Astrocyte (in vitro differentiated cells and primary cell): ENCODE measurements around the gene ATG16L1. TPM values are rescaled to one million over a fixed set of nuclear protein-coding genes. Genes with fewer than 3 reads are reported as not detected.

Experiments
- DNase-seq: peaks from one replicate; pipeline ENCODE4 v3.0.0-alpha.2; 2010; ENCODE audit warnings: low read depth
- FAIRE-seq: peaks from 2 replicates; lab custom pipeline; 2011; peaks lifted over from hg19 to GRCh38; lab: Jason Lieb, UNC
- H2AFZ ChIP-seq: 2 replicates; pipeline ENCODE4 v1.6.0; 2012; ENCODE audit warnings: low read depth, low read length, inconsistent platforms
- H3K27ac ChIP-seq: 2 replicates; pipeline ENCODE4 v1.5.1; 2011; ENCODE audit warnings: low read depth, low read length, inconsistent platforms
- H3K27me3 ChIP-seq: 2 replicates; pipeline ENCODE4 v1.6.0; 2011; ENCODE audit warnings: low read length, inconsistent platforms; ENCODE audit not compliant: insufficient read depth
- H3K36me3 ChIP-seq: 2 replicates; pipeline ENCODE4 v1.5.1; 2011; ENCODE audit warnings: low read length, inconsistent platforms; ENCODE audit not compliant: insufficient read depth
- H3K4me1 ChIP-seq: 2 replicates; pipeline ENCODE4 v1.5.1; 2011; ENCODE audit warnings: low read length, inconsistent platforms; ENCODE audit not compliant: insufficient read depth
- H3K4me2 ChIP-seq: 2 replicates; pipeline ENCODE4 v1.6.0; 2012; ENCODE audit warnings: low read length, inconsistent platforms
- H3K4me3 ChIP-seq: 2 replicates; pipeline ENCODE4 v1.5.1; 2011; ENCODE audit warnings: low read depth, mild to moderate bottlenecking, low read length, inconsistent platforms; ENCODE audit not compliant: insufficient read depth
- H3K79me2 ChIP-seq: 2 replicates; pipeline ENCODE4 v1.6.0; 2012; ENCODE audit warnings: mild to moderate bottlenecking, low read length, inconsistent platforms; ENCODE audit not compliant: insufficient read depth
- H3K9ac ChIP-seq: 2 replicates; pipeline ENCODE4 v1.6.0; 2012; ENCODE audit warnings: mild to moderate bottlenecking, low read length, inconsistent platforms
- H3K9me3 ChIP-seq: 2 replicates; pipeline ENCODE4 v1.5.1; 2012; ENCODE audit warnings: low read depth, mild to moderate bottlenecking, low read length, inconsistent platforms; ENCODE audit not compliant: insufficient read depth
- H4K20me1 ChIP-seq: 2 replicates; pipeline ENCODE4 v1.6.0; 2012; ENCODE audit warnings: low read length, inconsistent platforms; ENCODE audit not compliant: insufficient read depth
- H3K27ac Mint-ChIP-seq: one replicate; pipeline ENCODE4 v1.8.0; 2021; ENCODE audit warnings: mild to moderate bottlenecking, mixed read lengths; ENCODE audit not compliant: unreplicated experiment
- H3K27me3 Mint-ChIP-seq: one replicate; pipeline ENCODE4 v1.8.0; 2021; ENCODE audit warnings: low read depth, mixed read lengths; ENCODE audit not compliant: unreplicated experiment
- H3K36me3 Mint-ChIP-seq: one replicate; pipeline ENCODE4 v1.8.0; 2021; ENCODE audit warnings: low read depth, mixed read lengths; ENCODE audit not compliant: unreplicated experiment
- H3K4me1 Mint-ChIP-seq: one replicate; pipeline ENCODE4 v1.8.0; 2021; ENCODE audit warnings: low read depth, mixed read lengths; ENCODE audit not compliant: unreplicated experiment
- H3K4me3 Mint-ChIP-seq: one replicate; pipeline ENCODE4 v1.8.0; 2021; ENCODE audit warnings: mild to moderate bottlenecking, moderate library complexity, mixed read lengths; ENCODE audit not compliant: unreplicated experiment
- H3K9me3 Mint-ChIP-seq: one replicate; pipeline ENCODE4 v1.8.0; 2021; ENCODE audit warnings: mild to moderate bottlenecking, mixed read lengths; ENCODE audit not compliant: unreplicated experiment
- CTCF ChIP-seq: IDR thresholded peaks from 2 replicates; pipeline ENCODE4 v1.5.1; 2011; ENCODE audit warnings: low read depth, mild to moderate bottlenecking, inconsistent platforms, low read length, moderate library complexity; ENCODE audit not compliant: insufficient read depth
- EZH2 ChIP-seq: IDR thresholded peaks from 2 replicates; pipeline ENCODE4 v1.6.1; 2012; ENCODE audit warnings: mild to moderate bottlenecking, low read length, inconsistent platforms; ENCODE audit not compliant: insufficient read depth
- total RNA-seq: library from RNA; stranded (reverse); gene quantifications from 2 replicates; pipeline ENCODE4 v1.2.1, GENCODE V29; 2021

The ATG16L1 gene
- total RNA-seq, 1 donor from 2014 or later, result 31.6 TPM

- no peaks in the 10 kb centered on the region for H3K36me3 ChIP-seq
- no peak overlapping the region for H2AFZ ChIP-seq
- no peak overlapping the region for H3K4me2 ChIP-seq
- no peak overlapping the region for H3K4me3 Mint-ChIP-seq
- H3K27ac ChIP-seq, result no peak overlapping the region
- H3K9me3 Mint-ChIP-seq, result peaks cover 2% of the 10 kb centered on the region
- FAIRE-seq (no peak), DNase-seq (no peak)
- H3K79me2 ChIP-seq, result no peaks in the 10 kb centered on the region
- no peaks in the 10 kb centered on the region for H3K27me3 ChIP-seq
- TF ChIP-seq EZH2 (no peak), CTCF (no peak)
- no peaks in the 10 kb centered on the region for H3K9me3 ChIP-seq
- no peaks in the 10 kb centered on the region for H3K36me3 Mint-ChIP-seq
- H3K9ac ChIP-seq, result no peak overlapping the region
- no peaks in the 10 kb centered on the region for H4K20me1 ChIP-seq
- H3K4me3 ChIP-seq, result no peak overlapping the region
- H3K4me1 ChIP-seq, result no peaks in the 10 kb centered on the region
- no peak overlapping the region for H3K27ac Mint-ChIP-seq
- H3K4me1 Mint-ChIP-seq, result peaks cover 2% of the 10 kb centered on the region
- peaks cover 2% of the 10 kb centered on the region for H3K27me3 Mint-ChIP-seq
These were observed 14.5 kb upstream of the ATG16L1 start for GRCh38 chr2:233236820-233237589.

- Histone ChIP-seq H3K4me1 (no peaks in the 10 kb centered on the region), H3K4me3 (no peak overlapping the region), H2AFZ (no peak overlapping the region), H3K27me3 (no peaks in the 10 kb centered on the region), H3K4me2 (no peak overlapping the region), H3K36me3 (no peaks in the 10 kb centered on the region), H3K9me3 (no peaks in the 10 kb centered on the region), H3K79me2 (no peaks in the 10 kb centered on the region), H3K9ac (no peak overlapping the region), H4K20me1 (no peaks in the 10 kb centered on the region), H3K27ac (no peak overlapping the region)
- H3K36me3 Mint-ChIP-seq, result no peaks in the 10 kb centered on the region
- no peak for DNase-seq
- no peak overlapping the region for H3K4me3 Mint-ChIP-seq
- H3K4me1 Mint-ChIP-seq, result no peaks in the 10 kb centered on the region
- no peak for FAIRE-seq
- peaks cover 2% of the 10 kb centered on the region for H3K9me3 Mint-ChIP-seq
- TF ChIP-seq EZH2, result no peak
- TF ChIP-seq CTCF, result no peak
- H3K27me3 Mint-ChIP-seq, result peaks cover 1% of the 10 kb centered on the region
- H3K27ac Mint-ChIP-seq, result no peak overlapping the region
These were observed 10.6 kb upstream of the ATG16L1 start for GRCh38 chr2:233240897-233241296.

GRCh38 chr2:233241803-233242202, 9.7 kb upstream of the ATG16L1 start:
- H3K27ac Mint-ChIP-seq, result no peak overlapping the region
- H3K4me2 ChIP-seq, result no peak overlapping the region
- no peak overlapping the region for H3K4me3 Mint-ChIP-seq
- H3K4me1 ChIP-seq, result no peaks in the 10 kb centered on the region
- no peaks in the 10 kb centered on the region for H3K27me3 ChIP-seq
- peaks cover 2% of the 10 kb centered on the region for H3K9me3 Mint-ChIP-seq
- H3K9ac ChIP-seq, result no peak overlapping the region
- no peaks in the 10 kb centered on the region for H3K79me2 ChIP-seq
- no peak for DNase-seq
- no peaks in the 10 kb centered on the region for H4K20me1 ChIP-seq
- H3K27ac ChIP-seq, result no peak overlapping the region
- peaks cover 1% of the 10 kb centered on the region for H3K27me3 Mint-ChIP-seq
- TF ChIP-seq CTCF, result no peak
- TF ChIP-seq EZH2, result no peak
- H2AFZ ChIP-seq, result no peak overlapping the region
- FAIRE-seq, result no peak
- H3K9me3 ChIP-seq, result no peaks in the 10 kb centered on the region
- no peak overlapping the region for H3K4me3 ChIP-seq
- H3K4me1 Mint-ChIP-seq, result no peaks in the 10 kb centered on the region
- H3K36me3 Mint-ChIP-seq, result no peaks in the 10 kb centered on the region
- H3K36me3 ChIP-seq, result no peaks in the 10 kb centered on the region
